Testis (tissue), 2 donors: Measurements from ENCODE around the gene HSH2D.

Source experiments
- CTCF ChIP-seq, 3 experiments: fragments of 450-650 bp in 2 of 3; fragments of 200-600 bp in 1 of 3; sonication (generic) in 1 of 3; IDR thresholded peaks; one replicate each; pipeline ENCODE4 v1.5.1; 2016 to 2019; ENCODE audit warnings: antibody characterized with exemption in 3 of 3, mild to moderate bottlenecking in 2 of 3, moderate library complexity in 1 of 3
- POLR2A ChIP-seq: fragments of 450-650 bp; IDR thresholded peaks from one replicate; pipeline ENCODE4 v1.6.1; 2017; ENCODE audit warnings: antibody characterized with exemption, mild to moderate bottlenecking, moderate library complexity

- TF ChIP-seq POLR2A, result no peak
- TF ChIP-seq CTCF (IDR thresholded peaks at IDR 0.05), result no peak
These were observed 22.9 kb downstream of the HSH2D start for GRCh38 chr19:16166417-16166816.
